MM.1S (cell line): Measurements from ENCODE around the gene NME7.

Experiments
- DNase-seq: peaks from one replicate; pipeline ENCODE4 v3.0.0-alpha.2; 2015
- H2AFZ ChIP-seq: fragments of 300-600 bp; sonication (generic); 2 replicates; pipeline ENCODE4 v1.6.0; 2016; ENCODE audit warnings: antibody characterized with exemption, low read length
- H3F3A ChIP-seq: fragments of 300-600 bp; sonication (generic); 2 replicates; pipeline ENCODE4 v1.6.1; 2016; ENCODE audit warnings: mild to moderate bottlenecking, antibody characterized with exemption, low read length, moderate library complexity, mixed read lengths; ENCODE audit not compliant: insufficient read depth
- H3K27ac ChIP-seq: fragments of 300-600 bp; sonication (generic); 2 replicates; pipeline ENCODE4 v1.5.1; 2016; ENCODE audit warnings: mild to moderate bottlenecking, low read length
- H3K27me3 ChIP-seq: fragments of 300-600 bp; sonication (generic); replicated peaks from 2 replicates; pipeline ENCODE4 v1.6.0; 2016; ENCODE audit warnings: low read length; ENCODE audit not compliant: insufficient read depth
- H3K36me3 ChIP-seq: fragments of 300-600 bp; sonication (generic); replicated peaks from 2 replicates; pipeline ENCODE4 v1.6.1; 2016; ENCODE audit warnings: mild to moderate bottlenecking, low read length, mixed read lengths; ENCODE audit not compliant: insufficient read depth
- H3K4me1 ChIP-seq: fragments of 300-600 bp; sonication (generic); 2 replicates; pipeline ENCODE4 v1.6.1; 2016; ENCODE audit warnings: low read length, mixed read lengths
- H3K4me2 ChIP-seq: fragments of 300-600 bp; sonication (generic); 2 replicates; pipeline ENCODE4 v1.6.0; 2016; ENCODE audit warnings: low read depth, low read length
- H3K4me3 ChIP-seq: fragments of 300-600 bp; sonication (generic); 2 replicates; pipeline ENCODE4 v1.5.1; 2016; ENCODE audit warnings: low read length, mixed read lengths
- H3K79me2 ChIP-seq: fragments of 300-600 bp; sonication (generic); 2 replicates; pipeline ENCODE4 v1.6.1; 2016; ENCODE audit warnings: mixed run types, low read length, mixed read lengths
- H3K9ac ChIP-seq: fragments of 300-600 bp; sonication (generic); 2 replicates; pipeline ENCODE4 v1.6.1; 2016; ENCODE audit warnings: low read length, mixed read lengths
- H3K9me2 ChIP-seq: fragments of 300-600 bp; sonication (generic); replicated peaks from 2 replicates; pipeline ENCODE4 v1.6.1; 2016; ENCODE audit warnings: mild to moderate bottlenecking, low read length, mixed read lengths; ENCODE audit not compliant: insufficient read depth
- H3K9me3 ChIP-seq: fragments of 300-600 bp; sonication (generic); replicated peaks from 2 replicates; pipeline ENCODE4 v1.6.1; 2016; ENCODE audit warnings: mild to moderate bottlenecking, low read length, mixed read lengths; ENCODE audit not compliant: insufficient read depth
- H4K20me1 ChIP-seq: fragments of 300-600 bp; sonication (generic); 2 replicates; pipeline ENCODE4 v1.6.1; 2016; ENCODE audit warnings: mild to moderate bottlenecking, low read length, moderate library complexity, mixed read lengths; ENCODE audit not compliant: insufficient read depth
- CTCF ChIP-seq: fragments of 300-600 bp; sonication (generic); IDR thresholded peaks from 2 replicates; pipeline ENCODE4 v1.5.1; 2016; ENCODE audit warnings: antibody characterized with exemption, low read length, mixed read lengths
- EZH2 ChIP-seq: fragments of 300-600 bp; sonication (generic); optimal IDR thresholded peaks from 2 replicates; pipeline ENCODE3; 2017; ENCODE audit warnings: low read depth, mild to moderate bottlenecking, antibody characterized with exemption, low read length, mixed read lengths
- EZH2phosphoT487 ChIP-seq: fragments of 300-600 bp; sonication (generic); IDR thresholded peaks from 2 replicates; pipeline ENCODE4 v1.6.1; 2018; ENCODE audit warnings: antibody characterized with exemption, low read length

Gene NME7

GRCh38 chr1:169105434-169106094 lies 262.0 kb downstream of the NME7 start:
- Histone ChIP-seq H3K27ac (no peak overlapping the region), H3K4me1 (peaks cover 4% of the 10 kb centered on the region; the same call in 1 of the 2 replicates), H3K4me3 (peak overlapping the region; percentile 77), H3K9me2 (no peaks in the 10 kb centered on the region), H3K9me3 (no peaks in the 10 kb centered on the region), H2AFZ (peak overlapping the region; percentile 62), H4K20me1 (no peaks in the 10 kb centered on the region), H3K79me2 (no peaks in the 10 kb centered on the region), H3K4me2 (peak overlapping the region; percentile 94), H3F3A (no peaks in the 10 kb centered on the region), H3K36me3 (no peaks in the 10 kb centered on the region), H3K9ac (peak overlapping the region; percentile 56), H3K27me3 (peaks cover 17% of the 10 kb centered on the region; the same call in 1 of the 2 replicates)
- TF ChIP-seq CTCF (peak; percentile 27; the same call in 1 of the 2 replicates), EZH2phosphoT487 (no peak)
- peak; percentile 64 for DNase-seq

DNA sequence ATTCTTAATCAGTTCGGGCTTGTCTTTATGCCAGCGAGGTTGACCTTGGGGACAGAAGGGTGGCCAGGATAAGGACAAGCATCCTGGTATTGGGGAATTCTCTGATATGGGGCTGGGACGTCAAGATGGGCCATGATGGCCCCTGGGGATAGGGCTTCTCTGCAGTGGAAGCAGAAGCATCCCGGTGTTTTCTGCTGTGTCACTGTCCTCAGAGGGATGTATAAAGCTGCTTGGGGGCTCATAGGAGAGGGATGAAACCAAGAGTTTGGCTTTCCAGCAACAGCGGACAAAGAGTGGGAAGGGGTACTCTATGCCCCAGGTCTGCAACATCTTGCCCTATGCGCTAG lies 262.5 kb downstream of the NME7 start:
- Histone ChIP-seq H3K9ac (peak overlapping the region; percentile 56; the same call in 1 of the 2 replicates), H3K4me3 (peak overlapping the region; percentile 77; the same call in 1 of the 2 replicates), H3K4me1 (peaks cover 4% of the 10 kb centered on the region; the same call in 1 of the 2 replicates), H3K9me3 (no peaks in the 10 kb centered on the region), H3K9me2 (no peaks in the 10 kb centered on the region), H3K27ac (no peak overlapping the region), H3K79me2 (no peaks in the 10 kb centered on the region), H3K36me3 (no peaks in the 10 kb centered on the region), H3F3A (no peaks in the 10 kb centered on the region), H2AFZ (peak overlapping the region; percentile 62; the same call in 1 of the 2 replicates), H3K4me2 (peak overlapping the region; percentile 94), H4K20me1 (no peaks in the 10 kb centered on the region), H3K27me3 (peaks cover 17% of the 10 kb centered on the region; the same call in 1 of the 2 replicates)
- TF ChIP-seq CTCF: no peak
- TF ChIP-seq EZH2: no peak
- TF ChIP-seq EZH2phosphoT487: no peak
- DNase-seq: no peak

DNA sequence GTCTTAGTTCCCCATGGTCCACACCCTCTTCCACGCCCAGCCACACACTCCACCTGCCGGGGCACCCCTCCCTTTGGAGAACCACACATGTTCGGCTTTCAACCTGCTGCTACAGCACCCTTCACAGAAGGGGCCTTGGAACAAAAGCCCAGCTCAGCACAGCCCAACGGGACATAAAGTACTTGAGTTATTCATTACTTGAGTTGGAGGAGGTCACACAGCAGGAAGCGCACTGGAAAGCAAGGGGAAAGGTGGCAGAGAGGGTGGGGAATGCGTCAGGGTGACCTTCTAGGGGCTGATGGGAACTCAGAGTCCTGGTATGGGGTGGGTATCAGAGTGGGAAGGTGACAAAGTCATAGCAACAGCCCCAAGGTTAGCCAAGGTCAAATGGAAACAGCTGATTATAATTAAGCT lies 264.1 kb downstream of the NME7 start:
- no peak overlapping the region for H3K4me3 ChIP-seq
- no peak overlapping the region for H3K9ac ChIP-seq
- no peaks in the 10 kb centered on the region for H3K36me3 ChIP-seq
- DNase-seq: no peak
- no peak overlapping the region for H2AFZ ChIP-seq
- TF ChIP-seq EZH2 (no peak), EZH2phosphoT487 (no peak), CTCF (no peak)
- H3K9me3 ChIP-seq: no peaks in the 10 kb centered on the region
- no peak overlapping the region for H3K4me2 ChIP-seq
- H3F3A ChIP-seq: no peaks in the 10 kb centered on the region
- no peaks in the 10 kb centered on the region for H3K79me2 ChIP-seq
- H3K27ac ChIP-seq: no peak overlapping the region
- H3K9me2 ChIP-seq: no peaks in the 10 kb centered on the region
- no peaks in the 10 kb centered on the region for H4K20me1 ChIP-seq
- H3K27me3 ChIP-seq: peaks cover 17% of the 10 kb centered on the region; the same call in 1 of the 2 replicates
- peaks cover 4% of the 10 kb centered on the region; the same call in 1 of the 2 replicates for H3K4me1 ChIP-seq
